Right renal pelvis (tissue), 4 donors: ENCODE results near the gene SIPA1. TPM values are rescaled to one million over a fixed set of nuclear protein-coding genes. Genes with fewer than 3 reads are reported as not detected.
"Not testable (repeated sequence)": the region's sequence is repeated elsewhere in the genome, so short reads cannot be mapped to it uniquely, and the experiment has no call there.

Experiments
- DNase-seq, 4 donors: peaks; one replicate each; pipeline ENCODE4 v3.0.0-alpha.2; 2013; ENCODE audit warnings: low read depth in 4 of 4, low spot score in 3 of 4, missing footprints in 1 of 4
- polyA plus RNA-seq, 4 donors: library from polyadenylated mRNA; unstranded; fragments of 120-200 nt; gene quantifications; one replicate each; pipeline ENCODE4 v1.2.1, GENCODE V29; 2013; ENCODE audit not compliant: insufficient read length in 4 of 4

SIPA1 gene
- polyA plus RNA-seq, 4 donors: 26.9 to 40.3 (median 30.2) TPM

DNA sequence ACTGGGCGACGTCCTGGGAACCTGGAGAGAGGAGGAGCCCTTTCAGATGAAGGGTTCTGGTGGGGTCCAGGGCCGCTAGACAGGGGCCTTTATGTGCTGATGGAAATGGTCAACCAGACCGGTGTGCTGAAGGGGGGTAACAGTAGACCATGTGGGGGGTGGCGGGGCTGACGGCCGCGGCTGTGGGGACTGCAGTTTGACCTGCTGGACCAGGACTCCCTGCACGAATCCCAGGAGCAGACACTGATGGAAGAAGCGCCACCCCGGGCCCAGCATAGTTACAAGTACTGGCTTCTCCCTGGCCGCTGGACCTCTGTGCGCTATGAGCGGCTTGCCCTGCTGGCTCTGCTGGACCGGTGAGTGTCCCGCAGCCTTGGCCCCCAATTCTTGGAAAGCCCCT, 15.9 kb upstream of the SIPA1 start:
- no peak for DNase-seq

DNA sequence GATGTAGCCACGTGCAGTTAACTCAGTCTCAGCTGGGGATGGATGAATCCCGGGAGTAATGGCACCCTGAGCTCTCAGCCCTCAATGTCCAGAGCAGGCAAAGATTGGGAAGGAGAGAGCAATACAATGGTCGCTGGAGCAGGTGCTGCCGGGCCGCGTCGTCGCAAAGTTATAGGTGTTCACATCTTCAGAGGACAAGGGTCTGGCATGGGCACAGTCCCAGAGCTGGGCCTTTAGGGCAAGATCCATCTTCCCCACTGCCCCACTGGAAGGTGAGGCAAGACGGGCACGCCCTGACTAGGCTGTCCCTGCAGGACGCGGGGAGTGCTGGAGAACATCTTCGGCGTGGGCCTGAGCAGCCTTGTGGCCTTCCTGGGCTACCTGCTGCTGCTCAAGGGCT, 14.7 kb upstream of the SIPA1 start:
- DNase-seq: no peak

DNA sequence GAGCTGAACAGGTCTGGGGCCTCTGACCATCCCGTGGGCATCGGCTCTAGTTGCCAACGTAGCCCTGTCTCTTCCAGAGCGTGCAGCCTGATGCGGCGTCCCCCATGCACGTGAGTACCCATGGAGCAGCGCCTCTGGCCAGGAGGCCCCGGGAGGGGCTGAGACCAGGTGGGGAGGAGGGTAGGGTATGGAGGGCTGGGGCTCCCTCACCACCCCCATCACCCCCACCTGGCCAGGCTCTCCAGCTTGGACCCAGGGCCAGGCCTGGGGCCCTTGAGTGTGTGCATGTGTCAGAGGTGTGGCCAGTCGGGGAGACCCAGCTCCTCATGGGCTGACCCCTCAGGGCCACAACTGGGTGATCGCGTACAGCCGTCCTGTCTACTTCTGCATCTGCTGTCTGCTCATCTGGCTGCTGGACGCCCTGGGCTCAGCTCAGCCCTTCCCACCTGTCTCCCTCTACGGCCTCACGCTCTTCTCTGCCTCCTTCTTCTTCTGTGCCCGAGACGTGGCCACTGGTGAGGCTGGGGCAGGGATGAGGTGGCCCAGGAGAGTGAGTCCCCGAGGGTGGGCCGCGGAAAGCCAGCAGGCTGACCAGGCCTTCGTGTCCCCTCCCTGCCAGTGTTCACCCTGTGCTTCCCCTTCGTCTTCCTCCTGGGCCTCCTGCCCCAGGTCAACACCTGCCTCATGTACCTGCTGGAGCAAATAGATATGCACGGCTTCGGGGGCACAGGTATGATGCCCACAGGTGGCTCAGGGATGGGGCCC, 13.9 kb upstream of the SIPA1 start:
- no peak for DNase-seq

DNA sequence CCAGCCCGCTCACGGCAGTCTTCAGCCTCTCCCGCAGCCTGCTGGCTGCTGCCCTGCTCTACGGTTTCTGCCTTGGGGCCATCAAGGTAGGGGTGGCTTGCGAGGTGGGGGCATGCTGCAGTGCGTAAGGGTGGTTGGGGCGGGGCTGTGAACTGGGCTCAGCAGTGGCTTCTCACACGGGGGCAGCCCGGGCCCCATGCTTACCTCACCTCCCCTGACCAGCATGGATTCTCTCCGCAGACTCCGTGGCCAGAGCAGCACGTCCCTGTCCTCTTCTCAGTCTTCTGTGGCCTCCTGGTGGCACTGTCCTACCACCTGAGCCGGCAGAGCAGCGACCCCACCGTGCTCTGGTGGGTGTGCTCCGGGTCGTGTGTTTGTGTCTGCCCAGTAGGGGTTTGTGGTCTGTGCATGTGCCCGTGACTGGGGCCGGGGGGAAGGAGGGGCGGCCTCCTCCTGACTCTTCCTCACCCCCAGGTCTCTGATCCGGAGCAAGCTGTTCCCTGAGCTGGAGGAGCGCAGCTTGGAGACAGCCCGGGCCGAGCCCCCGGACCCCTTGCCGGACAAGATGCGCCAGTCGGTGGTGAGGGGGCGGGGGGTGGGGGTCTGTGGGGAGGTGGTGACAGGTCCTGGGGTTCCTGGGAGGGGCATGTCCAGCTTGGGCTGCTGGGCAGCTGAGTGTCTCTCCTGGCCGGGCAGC, 12.8 kb upstream of the SIPA1 start:
- DNase-seq: no peak

DNA sequence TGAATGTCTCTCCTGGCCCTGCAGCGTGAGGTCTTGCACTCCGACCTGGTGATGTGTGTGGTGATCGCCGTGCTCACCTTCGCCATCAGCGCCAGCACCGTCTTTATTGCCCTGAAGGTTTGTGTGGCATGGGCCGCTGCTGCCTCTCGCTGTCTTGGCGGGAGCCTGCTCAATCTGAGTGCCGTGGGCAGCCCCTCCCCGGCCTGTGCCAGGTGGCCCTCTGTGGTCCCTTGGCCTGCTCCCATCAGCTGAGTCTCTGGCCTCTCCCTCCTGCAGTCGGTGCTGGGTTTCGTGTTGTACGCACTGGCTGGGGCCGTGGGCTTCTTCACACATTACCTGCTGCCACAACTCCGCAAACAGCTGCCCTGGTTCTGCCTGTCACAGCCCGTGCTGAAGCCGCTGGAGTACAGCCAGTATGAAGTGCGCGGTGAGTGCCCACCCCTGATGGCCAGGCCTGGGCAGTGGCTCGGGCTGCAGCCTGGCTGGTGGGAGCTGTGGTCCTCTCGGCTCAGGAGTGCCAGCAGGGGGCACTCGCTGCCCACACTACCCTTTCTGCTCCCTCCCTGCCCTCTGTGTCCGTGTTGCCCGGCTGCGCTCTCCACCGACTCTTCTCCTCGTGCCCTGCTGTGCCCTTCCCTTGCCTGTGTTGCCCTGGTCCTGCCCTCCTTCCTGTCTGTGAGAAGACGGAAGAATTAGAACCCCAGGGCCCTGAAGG, 12.1 kb upstream of the SIPA1 start:
- DNase-seq: peak in 1 of 4 donors; percentile 35

DNA sequence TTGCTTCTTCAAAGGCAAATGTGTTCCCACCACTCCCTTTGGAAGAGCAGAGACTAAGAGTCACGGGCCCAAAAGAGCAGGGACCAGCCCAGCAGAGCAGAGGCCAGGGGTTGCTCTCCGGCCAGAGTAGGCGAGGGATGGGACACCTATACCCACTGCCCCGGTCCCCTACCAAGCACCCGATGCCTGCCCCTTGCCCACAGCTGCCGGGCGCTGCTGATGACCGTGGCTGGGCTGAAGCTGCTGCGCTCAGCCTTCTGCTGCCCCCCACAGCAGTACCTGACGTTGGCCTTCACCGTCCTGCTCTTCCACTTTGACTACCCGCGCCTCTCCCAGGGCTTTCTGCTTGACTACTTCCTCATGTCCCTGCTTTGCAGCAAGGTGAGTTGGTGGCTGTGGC, 10.7 kb upstream of the SIPA1 start:
- DNase-seq: no peak

DNA sequence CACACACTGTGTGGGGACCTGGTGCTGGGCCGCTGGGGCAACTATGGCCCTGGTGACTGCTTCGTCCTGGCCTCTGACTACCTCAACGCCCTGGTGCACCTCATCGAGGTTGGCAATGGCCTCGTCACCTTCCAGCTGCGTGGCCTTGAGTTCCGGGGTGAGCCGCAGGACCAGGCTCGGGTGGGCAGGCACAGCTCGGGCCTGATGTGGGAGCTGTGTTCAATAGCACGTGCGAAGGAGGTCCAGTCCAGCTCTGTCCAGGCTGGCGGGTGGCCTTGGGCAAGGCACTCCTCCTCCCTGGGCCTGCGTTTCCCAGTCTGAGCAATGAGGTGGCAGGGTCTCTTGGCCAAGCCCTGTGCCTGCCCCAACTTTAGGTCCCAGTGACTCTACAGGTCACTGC, 8.3 kb upstream of the SIPA1 start:
- DNase-seq: no peak

DNA sequence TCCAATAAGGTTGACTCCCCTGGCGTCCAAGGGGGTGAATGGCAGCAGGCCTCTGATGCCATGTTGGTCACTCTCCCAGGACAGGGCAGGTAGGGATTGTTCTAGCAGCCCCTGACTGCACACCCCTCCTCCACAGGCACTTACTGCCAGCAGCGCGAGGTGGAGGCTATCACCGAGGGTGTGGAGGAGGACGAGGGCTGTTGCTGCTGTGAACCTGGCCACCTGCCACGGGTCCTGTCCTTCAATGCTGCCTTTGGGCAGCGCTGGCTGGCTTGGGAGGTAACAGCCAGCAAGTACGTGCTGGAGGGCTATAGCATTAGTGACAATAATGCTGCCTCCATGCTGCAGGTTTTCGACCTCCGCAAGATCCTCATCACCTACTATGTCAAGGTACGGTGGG, 7.7 kb upstream of the SIPA1 start:
- no peak for DNase-seq

DNA sequence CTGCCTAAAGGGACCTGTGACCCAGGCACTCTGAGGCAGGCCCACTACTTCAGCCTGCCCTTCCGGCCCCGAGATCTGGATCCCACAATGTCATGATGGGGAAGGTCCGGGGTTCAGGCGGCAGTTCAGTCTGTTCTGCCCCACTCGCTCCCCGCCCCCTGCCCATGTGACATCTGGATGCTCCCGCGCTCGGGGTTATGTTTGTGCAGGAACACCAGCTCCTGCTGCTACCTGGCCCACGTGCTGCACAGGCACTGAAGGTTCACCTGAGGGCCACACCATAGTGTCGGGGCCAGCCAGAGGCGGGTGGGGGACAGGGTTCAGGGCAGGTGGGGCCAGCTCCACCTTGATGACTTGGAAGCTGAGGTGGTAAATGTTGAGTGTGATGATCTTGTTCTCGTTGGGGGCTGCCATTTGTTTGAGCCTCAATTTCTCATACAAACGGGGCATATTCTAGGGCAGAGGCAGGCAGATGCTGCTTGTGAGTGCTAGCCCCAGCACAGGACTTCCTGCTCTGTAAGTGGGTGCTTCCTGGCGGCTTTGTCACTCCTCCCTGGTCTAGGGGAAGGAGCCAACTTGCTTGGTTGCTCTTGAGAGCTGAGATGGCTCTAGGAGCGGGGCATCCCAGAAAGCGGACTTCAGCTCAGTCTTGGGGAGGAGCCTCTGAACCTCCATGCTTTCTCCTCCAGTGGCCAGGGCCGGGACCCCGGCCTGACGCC, 4.4 kb upstream of the SIPA1 start:
- DNase-seq: no peak

DNA sequence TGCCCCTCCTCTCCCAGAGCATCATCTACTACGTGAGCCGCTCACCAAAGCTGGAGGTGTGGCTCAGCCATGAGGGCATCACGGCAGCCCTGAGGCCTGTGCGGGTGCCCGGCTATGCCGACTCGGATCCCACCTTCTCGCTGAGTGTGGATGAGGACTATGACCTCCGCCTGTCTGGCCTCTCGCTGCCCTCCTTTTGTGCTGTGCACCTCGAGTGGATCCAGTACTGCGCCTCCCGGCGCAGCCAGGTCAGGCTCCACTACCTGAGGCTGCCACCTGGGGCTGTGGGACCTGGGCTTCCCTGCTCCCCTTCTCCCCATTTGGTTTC, 3.8 kb upstream of the SIPA1 start:
- no peak for DNase-seq

DNA sequence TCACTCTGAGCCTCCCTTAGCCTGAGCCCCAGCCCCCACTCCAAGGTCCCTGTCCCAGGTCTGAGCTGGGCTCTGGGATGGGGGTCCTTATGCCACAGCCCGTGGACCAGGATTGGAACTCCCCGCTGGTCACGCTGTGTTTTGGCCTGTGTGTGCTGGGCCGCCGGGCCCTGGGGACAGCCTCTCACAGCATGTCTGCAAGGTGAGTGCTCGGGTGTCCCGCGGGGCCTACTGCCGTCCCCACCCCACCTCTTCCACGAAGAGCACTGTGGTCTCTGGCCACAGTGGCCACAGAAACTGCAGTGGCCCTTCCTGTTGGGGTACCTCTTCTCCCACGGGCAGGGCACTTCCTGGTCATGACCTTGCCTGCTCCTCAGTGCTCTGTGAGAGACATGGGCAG, 3.5 kb upstream of the SIPA1 start:
- DNase-seq: no peak

DNA sequence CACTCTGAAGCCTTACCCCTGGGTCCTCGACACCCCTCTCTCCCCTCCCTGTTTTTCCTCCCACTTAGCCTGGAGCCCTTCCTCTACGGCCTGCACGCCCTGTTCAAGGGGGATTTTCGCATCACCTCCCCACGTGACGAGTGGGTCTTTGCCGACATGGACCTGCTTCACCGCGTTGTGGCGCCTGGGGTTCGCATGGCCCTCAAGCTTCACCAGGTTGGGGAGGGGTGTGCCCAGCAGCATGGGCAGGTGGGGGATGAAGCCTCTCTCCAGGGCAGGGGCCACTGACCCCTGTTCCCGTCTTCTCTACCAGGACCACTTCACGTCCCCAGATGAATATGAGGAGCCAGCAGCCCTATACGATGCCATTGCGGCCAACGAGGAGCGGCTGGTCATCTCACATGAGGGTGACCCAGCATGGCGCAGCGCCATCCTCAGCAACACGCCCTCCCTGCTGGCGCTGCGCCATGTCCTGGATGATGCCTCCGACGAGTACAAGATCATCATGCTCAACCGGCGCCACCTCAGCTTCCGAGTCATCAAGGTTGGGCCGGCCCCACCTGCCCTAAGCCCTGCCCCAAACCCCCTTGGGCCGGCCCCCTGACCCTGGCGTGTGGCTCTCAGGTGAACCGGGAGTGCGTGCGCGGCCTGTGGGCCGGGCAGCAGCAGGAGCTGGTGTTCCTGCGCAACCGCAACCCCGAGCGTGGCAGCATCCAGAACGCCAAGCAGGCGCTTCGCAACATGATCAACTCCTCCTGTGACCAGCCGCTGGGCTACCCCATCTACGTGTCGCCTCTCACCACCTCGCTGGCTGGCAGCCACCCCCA, 2.8 kb upstream of the SIPA1 start:
- no peak for DNase-seq

DNA sequence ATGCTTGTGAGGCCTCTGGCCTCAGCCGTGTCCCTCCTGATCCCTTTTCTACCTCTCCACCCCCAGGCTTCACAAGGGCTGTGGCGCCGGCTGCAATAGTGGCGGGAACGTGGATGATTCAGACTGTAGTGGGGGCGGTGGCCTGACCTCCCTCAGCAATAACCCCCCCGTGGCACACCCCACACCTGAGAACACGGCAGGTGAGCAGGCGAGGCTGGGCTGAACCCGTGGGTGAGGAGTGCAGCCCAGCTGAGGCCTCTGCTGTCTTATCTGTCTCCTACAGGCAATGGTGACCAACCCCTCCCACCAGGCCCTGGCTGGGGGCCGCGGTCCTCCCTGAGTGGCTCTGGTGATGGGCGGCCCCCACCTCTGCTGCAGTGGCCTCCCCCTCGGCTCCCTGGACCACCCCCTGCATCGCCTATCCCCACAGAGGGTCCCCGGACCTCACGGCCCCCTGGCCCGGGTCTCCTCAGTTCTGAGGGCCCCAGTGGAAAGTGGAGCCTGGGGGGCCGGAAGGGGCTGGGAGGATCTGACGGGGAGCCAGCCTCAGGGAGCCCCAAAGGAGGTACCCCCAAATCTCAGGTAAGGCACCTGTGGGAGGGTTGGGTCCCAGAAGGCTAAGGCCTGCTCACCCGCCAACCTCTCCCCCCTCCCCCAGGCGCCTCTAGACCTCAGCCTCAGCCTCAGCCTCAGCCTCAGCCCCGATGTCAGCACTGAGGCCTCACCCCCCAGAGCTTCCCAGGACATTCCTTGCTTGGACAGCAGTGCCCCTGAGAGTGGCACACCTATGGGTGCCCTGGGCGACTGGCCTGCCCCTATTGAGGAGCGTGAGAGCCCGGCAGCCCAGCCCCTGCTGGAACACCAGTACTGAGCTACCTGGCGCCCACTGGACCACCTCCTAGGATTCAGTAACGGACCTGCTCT, 1.5 kb upstream of the SIPA1 start:
- DNase-seq: no peak

DNA sequence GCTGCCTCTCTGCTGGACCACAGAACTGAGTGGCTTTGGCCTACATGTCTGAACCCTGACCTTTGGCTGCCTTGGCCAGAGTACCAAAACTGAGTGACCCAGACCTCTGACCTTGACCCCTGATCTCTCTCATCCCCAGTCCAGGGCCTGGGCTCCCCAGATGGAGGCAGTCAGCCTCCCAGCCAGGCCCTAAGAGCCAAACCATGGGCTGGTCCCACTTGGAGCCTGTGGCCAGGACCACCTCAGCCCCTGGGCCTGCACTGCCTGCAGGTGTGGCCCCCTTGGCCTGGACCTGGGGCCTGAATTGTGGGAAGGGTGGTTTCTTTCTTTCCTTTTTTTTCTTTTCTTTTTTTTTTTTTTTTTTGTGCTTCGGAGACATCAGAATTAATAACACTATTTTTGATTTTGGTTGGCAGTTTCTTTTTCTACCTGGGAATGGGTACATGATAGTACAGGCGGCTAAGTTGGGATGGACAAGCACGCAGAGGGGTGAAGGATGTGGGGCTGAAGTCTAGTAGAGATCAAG, 806 bp upstream of the SIPA1 start:
- no peak for DNase-seq

DNA sequence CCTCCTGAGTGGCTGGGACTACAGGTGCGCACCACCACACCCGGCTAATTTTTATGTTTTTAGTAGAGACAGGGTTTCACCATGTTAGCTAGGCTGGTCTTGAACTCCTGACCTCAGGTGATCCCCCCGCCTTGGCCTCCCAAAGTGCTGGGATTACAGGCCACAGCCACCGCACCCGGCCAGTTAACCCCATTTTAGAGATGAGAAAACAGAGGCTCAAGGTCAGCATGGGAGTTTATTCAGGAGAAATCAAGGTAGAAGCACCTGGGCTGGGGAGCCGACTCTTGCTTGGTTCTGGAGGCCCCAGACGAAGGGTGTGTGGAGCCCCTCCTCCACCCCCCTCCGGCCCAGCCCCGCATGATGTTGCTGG, 1.3 kb downstream of the SIPA1 start:
- not testable (repeated sequence) for DNase-seq

DNA sequence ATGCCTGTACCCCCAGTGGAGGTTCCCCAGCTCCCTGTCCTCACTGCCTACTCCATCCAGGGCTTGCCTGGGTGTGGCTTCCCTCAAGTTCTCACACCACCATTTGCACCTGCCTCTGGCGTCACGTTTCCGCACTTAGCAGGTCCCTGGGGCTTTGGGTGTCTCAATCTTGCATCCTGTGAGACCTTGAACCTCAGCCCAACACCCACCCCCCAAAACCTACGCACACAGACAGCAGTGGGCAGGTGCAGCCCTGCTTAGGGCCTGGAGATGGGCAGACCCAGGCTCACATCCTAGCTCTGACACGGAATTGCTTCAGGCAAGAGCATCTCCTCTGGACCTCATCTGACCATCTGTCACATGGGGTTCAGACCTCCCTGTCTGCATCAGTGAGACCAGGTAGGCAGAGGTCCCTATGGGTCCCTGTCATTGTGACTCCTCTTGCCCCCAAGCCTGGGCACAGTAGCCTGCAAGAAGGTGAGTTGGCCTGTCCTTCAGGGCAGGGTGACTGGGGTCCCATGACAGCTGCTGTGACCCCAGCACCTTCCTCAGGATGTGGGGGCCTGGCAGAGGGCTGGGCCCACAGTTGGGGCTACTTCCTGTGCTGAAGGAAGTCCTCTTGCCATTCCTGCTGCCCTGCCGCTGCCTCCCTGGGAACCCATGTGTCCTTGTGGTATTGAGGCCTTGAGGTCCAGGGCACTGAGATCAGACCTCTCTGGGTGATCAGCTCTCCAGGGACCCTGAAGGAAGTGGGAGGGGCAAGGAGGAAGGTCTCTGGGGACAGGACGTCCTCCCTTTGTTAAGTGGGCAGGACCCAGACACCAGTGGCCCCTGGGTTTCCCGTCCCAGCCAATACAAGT, 2.0 kb downstream of the SIPA1 start:
- DNase-seq: no peak

DNA sequence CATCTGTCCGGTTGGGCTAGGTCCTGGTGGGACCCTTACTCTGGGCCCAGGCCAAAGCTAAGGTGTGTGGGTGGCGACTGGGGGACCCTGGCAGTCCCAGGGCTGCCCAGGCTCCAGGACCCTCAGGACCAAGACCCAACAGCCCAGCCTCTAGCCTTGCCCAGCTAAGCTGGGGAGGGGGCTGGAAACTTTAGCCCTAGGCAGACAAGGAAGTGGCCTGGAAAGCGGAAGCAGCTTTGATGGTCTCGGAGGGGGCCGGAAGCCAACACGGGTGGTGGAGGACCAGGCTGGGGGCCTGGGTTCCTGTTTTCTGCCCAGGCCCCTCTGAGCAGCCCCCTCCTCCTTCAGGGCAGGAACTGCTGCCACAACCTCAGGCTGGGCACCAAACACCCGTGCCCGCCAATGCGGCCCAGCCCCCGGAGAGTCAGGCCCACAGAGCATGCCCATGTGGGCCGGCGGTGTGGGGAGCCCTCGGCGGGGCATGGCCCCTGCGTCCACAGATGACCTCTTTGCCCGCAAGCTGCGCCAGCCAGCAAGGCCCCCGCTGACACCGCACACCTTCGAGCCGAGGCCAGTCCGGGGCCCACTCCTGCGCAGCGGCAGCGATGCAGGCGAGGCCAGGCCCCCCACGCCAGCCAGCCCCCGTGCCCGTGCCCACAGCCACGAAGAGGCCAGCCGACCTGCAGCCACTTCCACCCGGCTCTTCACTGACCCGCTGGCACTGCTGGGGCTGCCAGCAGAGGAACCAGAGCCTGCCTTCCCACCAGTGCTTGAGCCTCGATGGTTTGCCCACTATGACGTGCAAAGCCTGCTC, 2.8 kb downstream of the SIPA1 start:
- no peak for DNase-seq
